GM18526 (cell line): ENCODE results near the gene ZNF547.
A peak's percentile ranks its signal among the peaks of the same experiment; 100 is the strongest.

ENCODE experiments used
- POLR2A ChIP-seq: IDR thresholded peaks from 3 replicates; pipeline ENCODE4 v1.6.1; 2011; ENCODE audit not compliant: insufficient read length; ENCODE audit errors: extremely low read depth

ZNF547 gene

DNA sequence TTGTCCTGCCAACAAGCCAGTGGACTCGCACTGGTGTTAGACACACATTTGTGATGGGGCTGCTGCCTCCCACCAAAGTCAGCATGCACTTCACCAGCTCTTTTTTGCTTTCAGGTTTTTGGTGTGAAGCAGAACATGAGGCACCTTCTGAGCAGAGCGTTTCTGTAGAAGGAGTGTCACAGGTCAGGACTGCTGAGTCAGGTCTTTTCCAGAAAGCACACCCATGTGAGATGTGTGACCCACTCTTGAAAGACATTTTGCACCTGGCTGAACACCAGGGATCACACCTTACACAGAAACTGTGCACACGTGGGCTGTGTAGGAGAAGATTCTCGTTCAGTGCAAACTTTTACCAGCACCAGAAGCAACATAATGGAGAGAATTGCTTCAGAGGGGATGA lies 7.4 kb upstream of the ZNF547 start:
- no peak for TF ChIP-seq POLR2A

- no peak for TF ChIP-seq POLR2A
Measured at GRCh38 chr19:57357406-57357805, 5.9 kb upstream of the ZNF547 start.

DNA sequence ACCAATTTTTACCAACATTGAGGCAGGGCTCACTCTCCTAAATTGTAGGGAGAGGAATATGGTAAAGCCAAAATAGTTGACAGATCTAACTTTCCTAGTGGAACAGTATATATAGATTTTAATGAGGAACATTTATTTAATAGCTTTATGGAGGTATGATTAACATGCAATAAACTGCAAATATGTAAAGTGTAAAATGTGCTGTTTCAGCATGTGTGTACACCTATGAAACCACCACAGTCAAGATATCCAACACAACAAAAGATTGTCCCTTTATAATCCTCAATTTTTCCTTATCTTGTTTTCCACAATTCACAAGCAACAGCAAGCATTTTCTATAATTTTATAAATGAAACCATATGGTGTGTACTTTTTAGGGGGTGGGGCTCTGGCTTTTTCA lies 4.1 kb upstream of the ZNF547 start:
- TF ChIP-seq POLR2A, result no peak

DNA sequence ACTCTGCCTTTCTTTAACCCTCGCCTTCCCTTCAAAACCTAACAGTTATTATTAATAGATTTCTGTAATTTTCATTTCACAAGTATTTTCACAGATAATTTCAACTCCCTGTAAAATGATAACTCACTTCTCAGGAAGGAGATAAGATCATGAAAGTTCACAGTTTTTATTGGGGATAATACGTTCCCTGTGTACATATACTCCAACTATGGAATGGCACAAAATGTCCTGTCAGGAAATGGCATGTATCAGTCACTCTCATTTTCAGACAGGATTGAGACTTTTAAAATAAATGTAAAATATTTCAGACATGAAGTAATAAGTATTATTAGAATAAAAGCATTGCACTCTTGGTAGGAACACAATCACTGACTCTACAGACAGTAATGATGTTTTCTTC lies 932 bp upstream of the ZNF547 start:
- TF ChIP-seq POLR2A, result no peak

DNA sequence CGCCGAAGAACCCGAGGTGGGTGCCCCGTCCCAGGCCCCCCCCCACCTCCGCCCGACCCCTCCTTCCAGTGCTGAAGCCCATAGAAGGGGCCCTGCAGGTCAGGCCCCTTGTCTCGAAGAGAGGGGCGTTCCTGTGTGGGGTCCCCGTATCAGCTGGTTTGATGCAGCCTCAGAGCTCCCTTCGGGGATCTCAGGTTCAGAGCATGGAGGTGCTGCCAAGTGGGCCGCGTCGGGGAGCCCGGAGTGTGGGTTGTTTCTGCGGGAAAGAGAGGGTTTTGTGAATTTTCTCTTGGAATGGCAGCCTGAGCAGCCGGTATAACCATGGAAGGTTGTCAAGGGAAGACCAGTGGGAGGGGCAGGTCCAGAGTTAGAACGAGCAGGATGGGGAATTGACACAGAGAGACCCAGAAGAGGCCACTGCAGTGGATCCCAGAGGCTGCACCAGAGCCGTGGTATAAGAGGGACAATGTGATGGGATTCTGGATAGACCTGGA lies 384 bp downstream of the ZNF547 start:
- TF ChIP-seq POLR2A, result no peak

GRCh38 chr19:57366776-57367175 lies 3.4 kb downstream of the ZNF547 start:
- TF ChIP-seq POLR2A, result no peak

GRCh38 chr19:57374179-57374578 lies 10.8 kb downstream of the ZNF547 start:
- TF ChIP-seq POLR2A, result no peak

GRCh38 chr19:57376151-57376550 lies 12.8 kb downstream of the ZNF547 start:
- TF ChIP-seq POLR2A, result no peak

GRCh38 chr19:57377498-57378146 lies 14.3 kb downstream of the ZNF547 start:
- no peak for TF ChIP-seq POLR2A

DNA sequence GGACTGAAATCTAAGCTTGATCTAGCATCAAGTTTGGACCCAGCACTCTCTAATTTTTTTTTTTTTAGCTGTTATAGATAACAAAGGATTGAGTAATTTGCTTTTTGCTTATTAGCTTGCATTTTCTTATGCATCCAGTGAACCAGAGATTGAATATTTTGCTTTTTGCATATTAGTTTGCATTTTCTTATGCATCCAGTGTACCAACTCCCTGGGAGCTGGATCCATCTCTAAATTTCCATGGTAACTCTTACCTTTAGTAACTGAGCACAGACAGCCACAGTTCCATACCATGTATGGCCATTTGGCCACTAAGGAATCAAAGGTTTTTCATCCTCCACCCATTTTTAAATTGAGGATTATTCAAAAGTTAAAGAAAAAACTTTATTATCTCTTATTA lies 17.6 kb downstream of the ZNF547 start:
- no peak for TF ChIP-seq POLR2A

- TF ChIP-seq POLR2A, result no peak
Measured at GRCh38 chr19:57382806-57383488, 19.6 kb downstream of the ZNF547 start.

- no peak for TF ChIP-seq POLR2A
Measured at GRCh38 chr19:57389194-57389729, 25.9 kb downstream of the ZNF547 start.

DNA sequence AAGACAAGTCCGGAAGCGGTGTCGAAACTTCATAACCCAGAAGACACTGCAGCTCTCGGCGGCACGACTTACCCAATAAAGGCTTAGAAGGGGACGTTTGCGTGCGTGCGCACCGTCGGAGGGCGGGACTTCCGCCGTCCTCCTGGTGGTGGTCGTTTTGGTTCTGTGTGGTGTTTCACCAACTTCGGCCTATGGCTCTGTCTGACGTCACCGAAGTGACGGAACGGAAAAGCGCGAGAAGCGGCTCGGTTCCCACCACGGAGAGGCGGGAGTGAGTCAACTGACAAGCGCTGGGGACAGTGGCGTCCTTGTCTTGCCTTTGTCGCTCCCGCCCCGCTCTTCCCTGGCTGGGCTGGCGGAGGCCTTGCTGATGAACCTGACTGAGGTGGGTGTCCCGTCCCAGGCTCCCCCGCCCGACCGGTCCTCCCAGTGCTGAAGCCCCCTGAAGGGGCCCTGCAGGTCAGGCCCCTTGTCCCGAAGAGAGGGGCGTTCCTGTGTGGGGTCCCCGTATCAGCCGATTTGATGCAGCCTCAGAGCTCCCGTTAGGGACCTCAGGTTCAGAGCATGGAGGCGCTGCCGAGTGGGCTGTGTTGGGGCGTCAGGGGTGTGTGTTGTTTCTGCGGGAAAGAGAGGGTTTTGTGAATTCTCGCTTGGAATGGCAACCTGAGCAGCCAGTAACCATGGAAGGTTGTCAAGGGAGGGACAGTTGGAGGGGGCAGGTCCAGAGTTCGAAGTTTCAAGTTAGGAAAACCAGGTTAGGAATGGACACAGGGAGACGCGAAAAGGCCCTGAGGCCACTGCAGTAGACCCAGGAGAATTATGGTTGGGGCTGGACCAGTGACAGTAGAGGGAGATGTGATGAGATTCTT lies 26.6 kb downstream of the ZNF547 start, which contains the start of gene ZNF548:
Gene ZNF548 (plus strand): TSS at position 125 of the 869 bp plus-strand sequence. CDS start 246 bp downstream, at position 371.
- peak; percentile 50 for TF ChIP-seq POLR2A

DNA sequence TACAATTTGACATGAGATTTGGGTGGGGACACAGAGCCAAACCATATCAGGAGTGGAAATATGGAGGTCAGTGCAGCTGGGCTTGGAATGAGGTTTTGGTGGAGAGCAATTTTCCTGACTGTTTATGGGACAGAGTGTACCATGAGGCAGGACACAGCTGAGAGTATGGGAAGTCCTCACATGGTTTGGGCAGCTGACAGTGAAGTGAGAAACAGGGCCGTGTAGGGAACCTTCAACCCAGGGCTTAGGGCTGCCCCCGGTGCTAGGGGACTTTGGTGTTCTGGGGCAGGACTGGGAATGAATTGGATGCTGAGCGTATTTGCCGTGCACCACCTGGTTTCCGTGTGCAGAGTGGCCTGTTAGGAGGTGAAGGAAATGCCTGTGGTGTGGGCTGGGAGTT lies 32.4 kb downstream of the ZNF547 start:
- TF ChIP-seq POLR2A, result no peak

DNA sequence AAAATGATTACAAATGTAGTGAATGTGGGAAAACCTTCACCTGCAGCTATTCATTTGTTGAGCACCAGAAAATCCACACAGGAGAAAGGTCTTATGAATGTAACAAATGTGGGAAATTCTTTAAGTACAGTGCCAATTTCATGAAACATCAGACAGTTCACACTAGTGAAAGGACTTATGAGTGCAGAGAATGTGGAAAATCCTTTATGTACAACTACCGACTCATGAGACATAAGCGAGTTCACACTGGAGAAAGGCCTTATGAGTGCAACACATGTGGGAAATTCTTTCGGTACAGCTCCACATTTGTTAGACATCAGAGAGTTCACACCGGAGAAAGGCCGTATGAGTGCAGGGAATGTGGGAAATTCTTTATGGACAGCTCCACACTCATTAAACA lies 35.5 kb downstream of the ZNF547 start:
- TF ChIP-seq POLR2A, result no peak

GRCh38 chr19:57403737-57404563 lies 40.6 kb downstream of the ZNF547 start:
- no peak for TF ChIP-seq POLR2A
